ENCODE data around the gene TRMT10A. TPM values are rescaled to one million over a fixed set of nuclear protein-coding genes. Genes with fewer than 3 reads are reported as not detected.

Gene TRMT10A
- total RNA-seq, 4 donors from 2014 or later: 2.6 to 7.3 (median 5.9) TPM

DNA sequence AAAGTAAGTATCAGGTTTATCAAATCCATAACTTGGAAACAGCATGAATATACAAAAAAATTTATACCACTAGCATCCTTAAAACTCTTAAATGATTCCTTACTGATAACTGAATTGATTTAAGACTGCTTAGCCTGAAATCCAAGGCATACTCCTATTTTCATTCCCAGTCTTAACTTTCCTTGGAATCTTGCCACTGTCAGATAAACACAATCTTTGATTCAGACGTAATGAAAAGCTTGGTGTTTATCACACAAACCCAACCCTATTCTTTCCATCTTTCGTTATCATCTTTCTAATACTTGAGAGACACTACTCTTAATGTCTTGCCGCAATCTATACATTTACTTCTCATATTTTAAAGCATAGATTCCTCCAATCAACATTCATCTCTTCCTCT lies 33.9 kb downstream of the TRMT10A start:
- no peaks in the 10 kb centered on the region for H3K4me1 ChIP-seq
- ATAC-seq (no peak), DNase-seq (no peak)
- no peak overlapping the region for H3K27ac ChIP-seq
- H3K36me3 ChIP-seq: no peaks in the 10 kb centered on the region
- no peak for TF ChIP-seq POLR2A (IDR thresholded peaks at IDR 0.05)
- TF ChIP-seq, protein P1, sequence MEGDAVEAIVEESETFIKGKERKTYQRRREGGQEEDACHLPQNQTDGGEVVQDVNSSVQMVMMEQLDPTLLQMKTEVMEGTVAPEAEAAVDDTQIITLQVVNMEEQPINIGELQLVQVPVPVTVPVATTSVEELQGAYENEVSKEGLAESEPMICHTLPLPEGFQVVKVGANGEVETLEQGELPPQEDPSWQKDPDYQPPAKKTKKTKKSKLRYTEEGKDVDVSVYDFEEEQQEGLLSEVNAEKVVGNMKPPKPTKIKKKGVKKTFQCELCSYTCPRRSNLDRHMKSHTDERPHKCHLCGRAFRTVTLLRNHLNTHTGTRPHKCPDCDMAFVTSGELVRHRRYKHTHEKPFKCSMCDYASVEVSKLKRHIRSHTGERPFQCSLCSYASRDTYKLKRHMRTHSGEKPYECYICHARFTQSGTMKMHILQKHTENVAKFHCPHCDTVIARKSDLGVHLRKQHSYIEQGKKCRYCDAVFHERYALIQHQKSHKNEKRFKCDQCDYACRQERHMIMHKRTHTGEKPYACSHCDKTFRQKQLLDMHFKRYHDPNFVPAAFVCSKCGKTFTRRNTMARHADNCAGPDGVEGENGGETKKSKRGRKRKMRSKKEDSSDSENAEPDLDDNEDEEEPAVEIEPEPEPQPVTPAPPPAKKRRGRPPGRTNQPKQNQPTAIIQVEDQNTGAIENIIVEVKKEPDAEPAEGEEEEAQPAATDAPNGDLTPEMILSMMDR (IDR thresholded peaks at IDR 0.05 in 4 of 5, conservative IDR thresholded peaks at IDR 0.05 in 1 of 5): no peak
- no peaks in the 10 kb centered on the region for H3K27me3 ChIP-seq
- no peak overlapping the region for H3K4me3 ChIP-seq
- H3K9me3 ChIP-seq: no peaks in the 10 kb centered on the region
- in situ Hi-C loops (cut with MboI; ENCODE audit: low sequenced_read_pairs in 4 of 4) (loop anchor here in 1 of 4 donors (10.0 kb wide), 1 partner anchor 395 kb away; no protein-coding TSS in a partner anchor), intact Hi-C loops (cut with DNase I; ENCODE audit: low total_unique reads) (no loop called here)

DNA sequence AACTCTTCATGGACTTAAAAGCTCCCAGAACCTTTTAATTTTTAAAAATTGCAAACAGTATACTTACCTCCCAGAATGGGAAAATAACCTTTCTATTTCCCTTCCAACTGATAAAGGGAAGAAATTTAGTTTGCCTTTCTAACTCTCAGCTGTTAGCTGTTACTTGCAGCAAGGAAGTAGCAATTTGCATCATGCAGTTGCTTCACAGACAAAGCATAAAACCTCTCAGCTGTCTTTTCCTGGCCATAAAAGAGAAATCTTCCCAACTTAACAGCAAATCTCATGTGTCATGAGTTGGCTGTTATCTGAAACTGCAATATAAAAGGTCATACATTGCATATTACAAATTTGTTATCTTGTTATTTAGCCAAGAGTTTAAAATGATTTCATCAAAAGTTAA lies 34.6 kb downstream of the TRMT10A start:
- intact Hi-C loops (cut with DNase I; ENCODE audit: low total_unique reads): no loop called here
- in situ Hi-C loops (cut with MboI; ENCODE audit: low sequenced_read_pairs in 4 of 4): no loop called here
- ATAC-seq (no peak), DNase-seq (no peak)
- H3K27ac ChIP-seq: no peak overlapping the region
- H3K4me1 ChIP-seq: no peaks in the 10 kb centered on the region
- H3K27me3 ChIP-seq: no peaks in the 10 kb centered on the region
- H3K36me3 ChIP-seq: no peaks in the 10 kb centered on the region
- TF ChIP-seq POLR2A (IDR thresholded peaks at IDR 0.05): no peak
- TF ChIP-seq, protein P1 (IDR thresholded peaks at IDR 0.05 in 4 of 5, conservative IDR thresholded peaks at IDR 0.05 in 1 of 5): no peak
- H3K9me3 ChIP-seq: no peaks in the 10 kb centered on the region
- no peak overlapping the region for H3K4me3 ChIP-seq

DNA sequence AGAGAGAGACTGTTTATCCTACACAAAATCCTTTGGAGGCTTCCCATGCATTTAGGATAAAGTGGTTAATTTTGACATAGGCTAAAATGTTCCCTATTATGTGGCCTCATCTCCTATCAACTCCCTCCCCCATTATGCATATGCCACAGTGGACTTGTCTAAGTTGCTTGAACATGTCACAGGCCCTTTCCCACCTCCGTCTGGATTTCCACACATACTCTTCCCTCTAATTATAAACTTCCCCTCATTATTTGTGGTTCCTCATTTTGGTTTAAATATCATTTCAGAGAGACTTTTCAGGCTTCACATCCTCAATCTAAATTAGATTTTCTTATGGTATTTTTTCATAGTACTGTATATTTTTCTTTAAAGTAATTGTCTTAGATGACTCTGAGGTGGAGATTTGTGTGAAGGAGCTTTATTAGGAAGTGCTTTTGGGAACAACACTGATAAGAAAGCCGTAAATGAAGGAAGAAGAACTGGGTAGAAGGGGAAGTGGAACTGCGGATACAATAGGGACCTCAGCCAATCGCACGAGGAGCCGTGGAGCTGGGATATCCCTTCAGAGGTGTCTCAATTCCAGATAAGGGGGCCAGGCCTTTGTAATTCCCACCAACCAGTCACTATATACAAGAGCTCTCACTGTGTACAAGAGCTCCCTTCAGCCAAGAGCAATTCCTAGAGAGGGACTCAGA lies 45.1 kb downstream of the TRMT10A start:
- no peak for ATAC-seq
- in situ Hi-C loops (cut with MboI; ENCODE audit: low sequenced_read_pairs in 4 of 4): no loop called here
- Histone ChIP-seq H3K27me3 (no peaks in the 10 kb centered on the region), H3K9me3 (no peaks in the 10 kb centered on the region), H3K36me3 (no peaks in the 10 kb centered on the region), H3K27ac (no peak overlapping the region), H3K4me3 (no peak overlapping the region), H3K4me1 (no peaks in the 10 kb centered on the region)
- DNase-seq: no peak
- intact Hi-C loops (cut with DNase I; ENCODE audit: low total_unique reads): no loop called here
- no peak for TF ChIP-seq POLR2A (IDR thresholded peaks at IDR 0.05)
- TF ChIP-seq, protein P1 (IDR thresholded peaks at IDR 0.05 in 4 of 5, conservative IDR thresholded peaks at IDR 0.05 in 1 of 5): no peak

DNA sequence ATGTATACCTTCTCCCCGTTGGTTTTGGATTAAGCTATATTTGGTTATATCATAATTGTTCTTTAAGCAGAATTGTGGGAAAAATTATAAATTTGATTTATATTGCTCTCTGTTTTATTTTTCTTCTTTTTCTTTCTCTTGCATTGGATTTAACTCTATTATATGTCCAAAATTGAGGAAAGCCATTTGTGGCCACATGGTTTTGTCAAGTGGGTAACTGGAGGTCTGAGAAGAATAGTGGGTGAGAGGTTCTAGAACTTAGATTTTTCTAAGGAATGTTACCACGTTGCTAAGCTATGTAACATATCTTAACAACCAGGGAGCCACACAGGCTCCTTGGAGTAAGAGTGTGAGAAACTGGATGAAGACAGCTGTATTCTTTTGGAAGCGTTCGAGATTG lies 53.1 kb downstream of the TRMT10A start, which contains the start of gene C4orf17:
TSS of gene C4orf17 (plus strand) at position 301 of the 400 bp plus-strand sequence. CDS start 2,061 bp downstream, outside the sequence.
- TF ChIP-seq, protein P1 (IDR thresholded peaks at IDR 0.05 in 4 of 5, conservative IDR thresholded peaks at IDR 0.05 in 1 of 5): no peak
- no peak for TF ChIP-seq POLR2A (IDR thresholded peaks at IDR 0.05)
- intact Hi-C loops (cut with DNase I; ENCODE audit: low total_unique reads) (no loop called here), in situ Hi-C loops (cut with MboI; ENCODE audit: low sequenced_read_pairs in 4 of 4) (no loop called here)
- no peak for DNase-seq
- H3K27me3 ChIP-seq: no peaks in the 10 kb centered on the region
- H3K27ac ChIP-seq: no peak within 1 kb of the TSS
- H3K4me3 ChIP-seq: no peak within 1 kb of the TSS
- H3K9me3 ChIP-seq: no peaks in the 10 kb centered on the region
- H3K4me1 ChIP-seq: no peaks in the 10 kb centered on the region
- no peak for ATAC-seq
- H3K36me3 ChIP-seq: no peaks in the 10 kb centered on the region
